SK-N-MC (cell line): ENCODE results near the gene NACC2.

Source experiments
- EZH2 ChIP-seq: fragments of 200-600 bp; sonication (generic); IDR thresholded peaks from one replicate; pipeline ENCODE4 v1.6.1; 2017; ENCODE audit warnings: antibody characterized with exemption
- POLR2AphosphoS5 ChIP-seq: IDR thresholded peaks from 2 replicates; pipeline ENCODE4 v1.6.1; 2012; ENCODE audit warnings: mild to moderate bottlenecking, low read depth, low read length, borderline replicate concordance

DNA sequence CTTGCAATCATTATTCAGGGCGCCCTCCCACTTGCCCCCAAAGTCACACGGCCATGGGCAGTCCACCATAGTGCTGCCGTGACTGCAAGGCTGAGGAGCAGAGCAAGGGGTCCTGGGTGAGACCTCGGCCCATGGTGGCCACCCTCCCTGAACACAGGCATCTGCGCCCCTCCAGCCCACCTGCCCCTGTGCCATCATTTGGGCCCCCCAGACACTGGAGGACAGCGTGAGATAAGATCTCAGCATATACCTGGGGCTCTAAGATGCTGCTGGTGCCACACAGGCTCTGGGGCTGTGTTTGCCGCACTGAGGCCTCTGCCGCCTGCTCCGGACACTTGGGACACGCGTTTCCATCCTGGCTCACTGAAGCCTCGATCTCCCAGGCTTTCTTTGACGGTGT, 20.1 kb upstream of the NACC2 start:
- TF ChIP-seq EZH2 (no peak), POLR2AphosphoS5 (no peak)
